Hematopoietic multipotent progenitor cell treated with erythropoietin and hydrocortisone succinate and interleukin-3 and kit ligand, for 15 days (in vitro differentiated cells): ENCODE results near the gene CEACAM19.
"Not testable (repeated sequence)": the region's sequence is repeated elsewhere in the genome, so short reads cannot be mapped to it uniquely, and the experiment has no call there.

ENCODE experiments used
- DNase-seq: peaks from one replicate; pipeline ENCODE4 v3.0.0-alpha.2; 2015; ENCODE audit warnings: low spot score

CEACAM19 gene

GRCh38 chr19:44671400-44671799, at the start of gene CEACAM19:
TSS of gene CEACAM19 (plus strand) at chr19:44671482. CDS start at chr19:44671932, 450 bp downstream.
- no peak for DNase-seq

GRCh38 chr19:44623080-44623479, 48.2 kb upstream of the CEACAM19 start:
- DNase-seq: no peak

GRCh38 chr19:44623626-44624025, 47.7 kb upstream of the CEACAM19 start:
- DNase-seq: no peak

- DNase-seq: no peak
Observed at GRCh38 chr19:44624840-44625354, 46.4 kb upstream of the CEACAM19 start.

GRCh38 chr19:44625637-44626036, 45.6 kb upstream of the CEACAM19 start:
- not testable (repeated sequence) for DNase-seq

- DNase-seq: no peak
Observed at GRCh38 chr19:44626048-44626624, 45.1 kb upstream of the CEACAM19 start.

- DNase-seq: no peak
Observed at GRCh38 chr19:44627631-44628030, 43.7 kb upstream of the CEACAM19 start.

- DNase-seq: no peak
Observed at GRCh38 chr19:44628793-44629192, 42.5 kb upstream of the CEACAM19 start.

- not testable (repeated sequence) for DNase-seq
Observed at GRCh38 chr19:44631611-44632010, 39.7 kb upstream of the CEACAM19 start.

- DNase-seq: not testable (repeated sequence)
Observed at GRCh38 chr19:44634058-44634457, 37.2 kb upstream of the CEACAM19 start.

- DNase-seq: no peak
Observed at GRCh38 chr19:44634785-44635184, 36.5 kb upstream of the CEACAM19 start.

- no peak for DNase-seq
Observed at GRCh38 chr19:44635581-44636438, 35.5 kb upstream of the CEACAM19 start.

GRCh38 chr19:44636439-44637389, 34.6 kb upstream of the CEACAM19 start:
- no peak for DNase-seq

- no peak for DNase-seq
Observed at GRCh38 chr19:44637390-44637764, 33.9 kb upstream of the CEACAM19 start.

- no peak for DNase-seq
Observed at GRCh38 chr19:44640518-44640917, 30.8 kb upstream of the CEACAM19 start.

- no peak for DNase-seq
Observed at GRCh38 chr19:44641501-44642265, 29.6 kb upstream of the CEACAM19 start.

- no peak for DNase-seq
Observed at GRCh38 chr19:44642377-44642776, 28.9 kb upstream of the CEACAM19 start.

- peak; percentile 36 for DNase-seq
Observed at GRCh38 chr19:44643605-44644401, 27.5 kb upstream of the CEACAM19 start, which contains the start of gene PVR. TSS of gene PVR (plus strand) at chr19:44643910. CDS start at chr19:44644097, 187 bp downstream.

- no peak for DNase-seq
Observed at GRCh38 chr19:44644402-44645016, 26.8 kb upstream of the CEACAM19 start.
